ENCODE results near the gene TRIM26. TPM values are rescaled to one million over a fixed set of nuclear protein-coding genes. Genes with fewer than 3 reads are reported as not detected.
A peak's percentile ranks its signal among the peaks of the same experiment; 100 is the strongest.

Gene TRIM26
- polyA plus RNA-seq, 3 donors, result 16.4 to 26.4 (median 26.0) TPM

GRCh38 chr6:30194797-30195690 is 18.2 kb downstream of the TRIM26 start:
- H3K4me3 ChIP-seq (replicated peaks in 1 of 3; ENCODE audit: low read depth in 2 of 3, low read length in 3 of 3), result no peak overlapping the region
- peak overlapping the region in 1 of 2 donors; percentile 23 for H3K27ac ChIP-seq (ENCODE audit: low read depth in 1 of 2, low read length in 2 of 2)
- no peak overlapping the region for H2AFZ ChIP-seq (ENCODE audit: insufficient read depth, low read depth, low read length, poor library complexity, severe bottlenecking)
- no peak overlapping the region for H3K4me2 ChIP-seq (replicated peaks; ENCODE audit: extremely low read depth, low read length, poor library complexity, severe bottlenecking)
- no peak for DNase-seq
- no peaks in the 10 kb centered on the region for H3K27me3 Mint-ChIP-seq (ENCODE audit: low read depth in 3 of 3)
- H3K4me1 ChIP-seq (ENCODE audit: control insufficient read depth in 1 of 2, insufficient read depth in 2 of 2, low read length in 2 of 2), result peaks cover 0 to 3% of the 10 kb centered on the region in 2 donors
- WGBS (ENCODE audit: insufficient coverage), result 95% methylated on average over 2 of the region's 8 CpGs
- H3K9ac ChIP-seq (ENCODE audit: insufficient read depth, low read length, poor library complexity, severe bottlenecking), result no peak overlapping the region
- H4K20me1 ChIP-seq (ENCODE audit: insufficient read depth, low read length), result peaks cover 77% of the 10 kb centered on the region
- H3K4me3 Mint-ChIP-seq, result no peak overlapping the region
- H3K36me3 ChIP-seq (replicated peaks in 1 of 2; ENCODE audit: control insufficient read depth in 1 of 2, insufficient read depth in 2 of 2, low read length in 2 of 2), result peaks cover 74 to 93% of the 10 kb centered on the region in 2 donors
- H3K9me3 Mint-ChIP-seq, result no peaks in the 10 kb centered on the region
- intact Hi-C loops (cut with micrococcal nuclease), result no loop called here
- peaks cover 22% of the 10 kb centered on the region for H3K79me2 ChIP-seq (ENCODE audit: insufficient read depth, low read length)
- H3K4me1 Mint-ChIP-seq, result peaks cover 6% of the 10 kb centered on the region
- H3K27me3 ChIP-seq (ENCODE audit: control insufficient read depth in 2 of 2, insufficient read depth in 2 of 2, low read length in 2 of 2), result no peaks in the 10 kb centered on the region
- no peak for TF ChIP-seq CTCF (IDR thresholded peaks at IDR 0.05)
- H3K27ac Mint-ChIP-seq, result peak overlapping the region in 4 of 7 donors; percentile 21 to 74 (median 56)
- H3K36me3 Mint-ChIP-seq, result peaks cover 75 to 95% of the 10 kb centered on the region in 2 donors
- H3K9me3 ChIP-seq (replicated peaks in 1 of 2; ENCODE audit: control insufficient read depth in 1 of 2, insufficient read depth in 1 of 2, low read length in 2 of 2), result no peaks in the 10 kb centered on the region

- no peak for TF ChIP-seq CTCF (IDR thresholded peaks at IDR 0.05)
- no peaks in the 10 kb centered on the region for H3K27me3 ChIP-seq (ENCODE audit: control insufficient read depth in 2 of 2, insufficient read depth in 2 of 2, low read length in 2 of 2)
- H3K36me3 ChIP-seq (replicated peaks in 1 of 2; ENCODE audit: control insufficient read depth in 1 of 2, insufficient read depth in 2 of 2, low read length in 2 of 2), result peaks cover 76 to 95% of the 10 kb centered on the region in 2 donors
- peaks cover 53% of the 10 kb centered on the region for H4K20me1 ChIP-seq (ENCODE audit: insufficient read depth, low read length)
- no peaks in the 10 kb centered on the region for H3K4me1 ChIP-seq (ENCODE audit: control insufficient read depth in 1 of 2, insufficient read depth in 2 of 2, low read length in 2 of 2)
- H3K27ac Mint-ChIP-seq, result peak overlapping the region in 1 of 7 donors; percentile 1
- 93% methylated on average over 6 of the region's 7 CpGs for WGBS (ENCODE audit: insufficient coverage)
- peaks cover 76 to 93% of the 10 kb centered on the region in 2 donors for H3K36me3 Mint-ChIP-seq
- peaks cover 5% of the 10 kb centered on the region for H3K79me2 ChIP-seq (ENCODE audit: insufficient read depth, low read length)
- H3K27me3 Mint-ChIP-seq (ENCODE audit: low read depth in 3 of 3), result no peaks in the 10 kb centered on the region
- DNase-seq, result no peak
- no peak overlapping the region for H2AFZ ChIP-seq (ENCODE audit: insufficient read depth, low read depth, low read length, poor library complexity, severe bottlenecking)
- no peak overlapping the region for H3K4me3 ChIP-seq (replicated peaks in 1 of 3; ENCODE audit: low read depth in 2 of 3, low read length in 3 of 3)
- no peak overlapping the region for H3K9ac ChIP-seq (ENCODE audit: insufficient read depth, low read length, poor library complexity, severe bottlenecking)
- intact Hi-C loops (cut with micrococcal nuclease), result no loop called here
- H3K4me2 ChIP-seq (replicated peaks; ENCODE audit: extremely low read depth, low read length, poor library complexity, severe bottlenecking), result no peak overlapping the region
- H3K4me1 Mint-ChIP-seq, result no peaks in the 10 kb centered on the region
- peaks cover 0 to 2% (median 0%) of the 10 kb centered on the region in 7 donors for H3K9me3 Mint-ChIP-seq
- no peak overlapping the region for H3K27ac ChIP-seq (ENCODE audit: low read depth in 1 of 2, low read length in 2 of 2)
- no peak overlapping the region for H3K4me3 Mint-ChIP-seq
- H3K9me3 ChIP-seq (replicated peaks in 1 of 2; ENCODE audit: control insufficient read depth in 1 of 2, insufficient read depth in 1 of 2, low read length in 2 of 2), result no peaks in the 10 kb centered on the region
These were observed 21.1 kb downstream of the TRIM26 start for GRCh38 chr6:30192076-30192475.

Measured in CD14-positive monocyte (primary cell).